Measurements from ENCODE around the gene NACC2.

GRCh38 chr9:135983208-135984071 is 111.6 kb downstream of the NACC2 start:
- TF ChIP-seq CTCF (tag by site-specific recombination; IDR thresholded peaks at IDR 0.05) (no peak), ZNF530 (tag by site-specific recombination; IDR thresholded peaks at IDR 0.05; ENCODE audit: low read depth) (no peak)

Data from HEK293 (cell line).